Measurements from ENCODE around the gene FYN. TPM values are rescaled to one million over a fixed set of nuclear protein-coding genes. Genes with fewer than 3 reads are reported as not detected.

Gene FYN
- total and polyA plus RNA-seq, 2 of the 8 experiments (the other 6 are each of a cell fraction or from before 2014, with no cell fraction given): 46.8 to 97.2 TPM

GRCh38 chr6:111617149-111617548 lies 256.1 kb downstream of the FYN start:
- Histone ChIP-seq H2AK5ac (ENCODE audit: low read depth, low read length) (no peak overlapping the region), H3K23ac (ENCODE audit: insufficient read length) (no peak overlapping the region), H3K56ac (replicated peaks; ENCODE audit: insufficient read length, low read depth, low read length) (no peak overlapping the region), H3K18ac (ENCODE audit: extremely low read depth, low read length) (no peak overlapping the region), H4K91ac (replicated peaks; ENCODE audit: insufficient read length, low read length) (no peak overlapping the region), H3K27ac (ENCODE audit: low read depth, low read length) (no peak overlapping the region), H4K20me1 (replicated peaks in 1 of 2; ENCODE audit: control insufficient read depth in 1 of 2, insufficient read depth in 2 of 2, low read length in 2 of 2) (no peaks in the 10 kb centered on the region), H4K5ac (ENCODE audit: insufficient read length, low read depth, low read length) (no peak overlapping the region), H4K8ac (ENCODE audit: extremely low read depth, insufficient read depth, low read length) (no peak overlapping the region), H3K4me1 (replicated peaks in 1 of 4; ENCODE audit: control insufficient read depth in 3 of 4, insufficient read depth in 4 of 4, low read length in 3 of 4) (peaks cover 0 to 11% (median 3%) of the 10 kb centered on the region in 4 experiments; a peak in 3 of 7 replicates), H2BK20ac (ENCODE audit: low read length) (no peak overlapping the region), H3K23me2 (ENCODE audit: low read depth, low read length) (peaks cover 2% of the 10 kb centered on the region; the same call in 1 of the 2 replicates), H3K27me3 (replicated peaks in 1 of 4; ENCODE audit: control insufficient read depth in 3 of 4, extremely low read depth in 1 of 4, insufficient read depth in 3 of 4, low read length in 3 of 4) (no peaks in the 10 kb centered on the region), H3K36me3 (ENCODE audit: control insufficient read depth in 2 of 4, insufficient read depth in 4 of 4, low read length in 3 of 4) (no peaks in the 10 kb centered on the region), H2BK120ac (replicated peaks; ENCODE audit: low read depth, low read length) (no peak overlapping the region), H2AFZ (ENCODE audit: low read length) (no peak overlapping the region), H3K9me3 (ENCODE audit: insufficient read depth in 2 of 2, low read depth in 1 of 2, low read length in 1 of 2) (0 out of 4 replicates have a peak, but pooled peaks cover 0 to 2% of the 10 kb centered on the region in 2 experiments), H3K14ac (ENCODE audit: insufficient read length) (no peak overlapping the region), H2BK12ac (ENCODE audit: low read depth, low read length) (no peak overlapping the region), H2BK5ac (ENCODE audit: low read depth, low read length) (no peak overlapping the region), H3K9ac (replicated peaks in 1 of 4; ENCODE audit: extremely low read depth in 1 of 4, low read depth in 3 of 4, low read length in 3 of 4) (no peak overlapping the region), H2BK15ac (ENCODE audit: low read length) (no peak overlapping the region), H3K4me2 (ENCODE audit: insufficient read depth in 1 of 2, low read depth in 2 of 2, low read length in 2 of 2) (no peak overlapping the region), H3K79me2 (ENCODE audit: control insufficient read depth in 1 of 2, insufficient read depth in 2 of 2, low read length in 2 of 2) (no peaks in the 10 kb centered on the region), H3K79me1 (ENCODE audit: low read depth, low read length) (no peaks in the 10 kb centered on the region), H3K4ac (replicated peaks; ENCODE audit: insufficient read length, low read depth, low read length) (no peak overlapping the region), H3K4me3 (ENCODE audit: extremely low read depth in 1 of 4, insufficient read depth in 2 of 4, low read depth in 3 of 4, low read length in 4 of 4) (no peak overlapping the region)
- FAIRE-seq: no peak
- no peak for TF ChIP-seq ZNF274 (IDR thresholded peaks at IDR 0.05; ENCODE audit: borderline replicate concordance, extremely low read depth, low read length)
- no peak for TF ChIP-seq SP4 (IDR thresholded peaks at IDR 0.05; ENCODE audit: low read length)
- no peak for TF ChIP-seq YY1 (IDR thresholded peaks at IDR 0.05; ENCODE audit: low read depth, low read length)
- TF ChIP-seq CBX8 (IDR thresholded peaks at IDR 0.05; ENCODE audit: borderline replicate concordance, low read depth, low read length): no peak
- TF ChIP-seq JUN (IDR thresholded peaks at IDR 0.05; ENCODE audit: low read depth, low read length): no peak
- ChIA-PET CTCF (ENCODE audit: partially characterized antibody) (interaction anchor here (2.5 kb wide), 1 partner anchor 11 kb away, joined by 9 read pairs; no protein-coding TSS in a partner anchor), POLR2A (ENCODE audit: partially characterized antibody) (no interaction called here)
- no peak for DNase-seq (ENCODE audit: low read depth in 1 of 2, low spot score in 2 of 2)
- 97 to 100% methylated on average over 1 to 5 of the region's 5 CpGs for WGBS, 2 experiments (ENCODE audit: extremely low coverage in 1 of 2, insufficient coverage in 1 of 2, insufficient read length in 1 of 2, insufficient replicate concordance in 2 of 2, low coverage in 1 of 2, low lambda C conversion rate in 2 of 2, missing lambda C conversion rate in 1 of 2)
